HG03432 (cell line): ENCODE measurements around the gene TBPL1.
A peak's percentile ranks its signal among the peaks of the same experiment; 100 is the strongest.

ENCODE experiments used
- ATAC-seq: cut with Tn5 transposase; IDR thresholded peaks from one replicate; pipeline ENCODE4 v1.9.1; 2021; ENCODE audit warnings: mild to moderate bottlenecking, moderate library complexity; ENCODE audit not compliant: unreplicated experiment

Gene TBPL1

DNA sequence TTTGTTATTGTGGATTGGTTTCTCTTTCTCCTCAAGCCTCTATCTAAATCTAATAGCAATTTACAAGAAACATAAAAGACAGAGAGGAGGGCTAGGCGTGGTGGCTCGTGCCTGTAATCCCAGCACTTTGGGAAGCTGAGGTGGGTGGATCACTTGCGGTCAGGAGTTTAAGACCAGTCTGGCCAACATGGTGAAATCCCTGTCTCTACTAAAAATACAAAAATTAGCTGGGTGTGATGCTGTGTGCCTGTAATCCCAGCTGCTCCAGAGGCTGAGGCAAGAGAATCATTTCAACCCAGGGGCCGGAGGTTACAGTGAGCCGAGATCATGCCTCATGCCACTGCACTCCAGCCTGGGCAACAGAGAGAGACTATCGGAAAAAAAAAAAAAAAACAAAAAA is 52.8 kb downstream of the TBPL1 start:
- no peak for ATAC-seq

- no peak for ATAC-seq
Measured at GRCh38 chr6:134007077-134007476, 54.1 kb downstream of the TBPL1 start.

- ATAC-seq = no peak
Measured at GRCh38 chr6:134009876-134010275, 56.9 kb downstream of the TBPL1 start.

- ATAC-seq = no peak
Measured at GRCh38 chr6:134010400-134010799, 57.4 kb downstream of the TBPL1 start.

DNA sequence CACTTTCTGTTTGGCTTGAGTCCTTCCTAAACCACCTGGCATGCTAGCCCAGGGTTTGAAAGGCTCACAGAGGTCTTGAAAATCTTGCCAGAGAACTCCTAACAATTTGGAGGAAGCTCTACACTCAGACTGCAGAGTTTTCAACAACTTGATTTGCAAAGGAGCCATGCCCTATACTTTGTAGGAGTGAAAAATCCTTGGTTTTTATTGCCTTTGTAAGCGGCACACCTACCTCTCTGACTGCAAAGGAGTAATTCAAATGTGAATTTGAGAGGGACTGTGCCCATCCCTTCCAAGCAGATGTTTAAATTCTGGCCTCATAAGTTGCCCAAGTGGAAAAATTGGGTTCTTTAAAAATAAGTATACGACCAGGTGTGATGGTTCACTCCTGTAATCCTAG is 58.0 kb downstream of the TBPL1 start:
- ATAC-seq = no peak

- no peak for ATAC-seq
Measured at GRCh38 chr6:134014588-134015137, 61.6 kb downstream of the TBPL1 start.

GRCh38 chr6:134015719-134016557 is 62.9 kb downstream of the TBPL1 start:
- ATAC-seq = no peak

DNA sequence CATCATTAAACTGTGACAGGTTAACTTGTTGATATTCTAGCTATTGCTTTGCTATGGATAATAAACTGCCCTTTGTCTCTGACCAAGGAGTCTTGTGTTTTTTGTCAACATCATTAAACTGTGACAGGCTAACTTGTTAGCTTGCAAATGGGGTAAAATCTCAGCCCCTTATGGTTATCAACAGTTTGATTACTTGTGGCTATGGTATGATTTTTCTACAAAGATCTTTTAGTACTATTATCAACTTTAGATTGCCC is 63.5 kb downstream of the TBPL1 start:
- no peak for ATAC-seq

- no peak for ATAC-seq
Measured at GRCh38 chr6:134020071-134020470, 67.0 kb downstream of the TBPL1 start.

DNA sequence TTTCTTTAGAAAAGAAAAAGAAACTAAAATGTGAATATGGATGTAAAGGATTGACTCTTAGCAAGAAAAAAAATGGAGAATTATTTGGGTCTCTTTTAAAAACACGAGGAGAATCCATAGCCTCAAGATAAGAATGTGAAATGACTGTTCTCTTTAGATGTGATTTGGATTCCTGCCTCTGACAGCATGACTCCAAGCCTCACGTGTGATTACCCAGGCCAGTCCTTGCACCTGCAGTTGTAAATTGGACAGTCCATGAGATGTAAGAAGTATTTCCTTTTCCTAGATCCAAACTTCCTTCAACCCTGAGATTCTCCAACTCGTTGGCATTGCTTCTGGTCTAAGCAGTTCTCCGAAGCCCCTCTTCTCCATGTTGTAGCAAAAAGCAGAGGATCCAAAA is 67.5 kb downstream of the TBPL1 start:
- no peak for ATAC-seq

- ATAC-seq = no peak
Measured at GRCh38 chr6:134020968-134021367, 67.9 kb downstream of the TBPL1 start.

- peak; percentile 40 for ATAC-seq
Measured at GRCh38 chr6:134021396-134022122, 68.5 kb downstream of the TBPL1 start.

DNA sequence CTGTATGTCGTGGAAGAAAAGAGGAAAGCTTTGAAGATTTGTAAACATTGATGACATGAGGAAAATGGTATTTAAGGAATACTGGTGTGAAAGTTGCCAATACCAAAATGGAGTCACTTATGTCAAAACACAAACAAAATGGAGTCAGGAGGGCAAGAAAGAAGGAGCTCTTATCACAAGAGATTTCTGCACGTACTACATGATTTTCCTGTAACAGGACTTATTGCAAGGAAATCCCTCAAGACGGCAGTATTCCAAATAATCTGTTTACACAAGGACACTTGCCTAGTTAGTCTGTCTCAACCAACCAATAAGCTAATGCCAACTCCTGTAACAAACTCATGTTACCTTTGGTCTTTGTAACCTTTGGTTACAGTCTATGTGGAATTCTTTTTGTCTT is 69.6 kb downstream of the TBPL1 start:
- no peak for ATAC-seq

DNA sequence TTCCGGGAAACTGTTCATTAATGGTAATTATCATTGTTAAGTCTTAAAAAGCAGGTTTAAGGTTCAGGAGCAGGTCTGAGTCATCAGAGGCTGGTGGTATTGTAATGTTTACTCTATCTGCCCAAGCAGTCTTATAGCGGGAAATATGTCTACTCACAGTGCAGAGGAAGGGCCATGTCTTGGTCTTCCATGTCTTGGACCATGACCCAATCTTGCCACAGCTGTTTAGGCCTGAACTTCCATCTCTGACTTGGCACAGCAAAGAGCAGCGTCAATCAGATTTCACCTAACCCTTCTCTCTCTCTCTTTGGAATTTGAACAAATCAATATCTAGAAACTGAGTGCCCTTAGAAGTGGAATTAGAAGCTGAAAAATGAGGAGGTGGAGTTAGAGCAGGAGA is 73.6 kb downstream of the TBPL1 start:
- no peak for ATAC-seq

- ATAC-seq = no peak
Measured at GRCh38 chr6:134028438-134028837, 75.4 kb downstream of the TBPL1 start.

- no peak for ATAC-seq
Measured at GRCh38 chr6:134029495-134030455, 76.8 kb downstream of the TBPL1 start.

GRCh38 chr6:134031696-134032255 is 78.8 kb downstream of the TBPL1 start:
- no peak for ATAC-seq

- ATAC-seq = no peak
Measured at GRCh38 chr6:134034478-134034877, 81.5 kb downstream of the TBPL1 start.

DNA sequence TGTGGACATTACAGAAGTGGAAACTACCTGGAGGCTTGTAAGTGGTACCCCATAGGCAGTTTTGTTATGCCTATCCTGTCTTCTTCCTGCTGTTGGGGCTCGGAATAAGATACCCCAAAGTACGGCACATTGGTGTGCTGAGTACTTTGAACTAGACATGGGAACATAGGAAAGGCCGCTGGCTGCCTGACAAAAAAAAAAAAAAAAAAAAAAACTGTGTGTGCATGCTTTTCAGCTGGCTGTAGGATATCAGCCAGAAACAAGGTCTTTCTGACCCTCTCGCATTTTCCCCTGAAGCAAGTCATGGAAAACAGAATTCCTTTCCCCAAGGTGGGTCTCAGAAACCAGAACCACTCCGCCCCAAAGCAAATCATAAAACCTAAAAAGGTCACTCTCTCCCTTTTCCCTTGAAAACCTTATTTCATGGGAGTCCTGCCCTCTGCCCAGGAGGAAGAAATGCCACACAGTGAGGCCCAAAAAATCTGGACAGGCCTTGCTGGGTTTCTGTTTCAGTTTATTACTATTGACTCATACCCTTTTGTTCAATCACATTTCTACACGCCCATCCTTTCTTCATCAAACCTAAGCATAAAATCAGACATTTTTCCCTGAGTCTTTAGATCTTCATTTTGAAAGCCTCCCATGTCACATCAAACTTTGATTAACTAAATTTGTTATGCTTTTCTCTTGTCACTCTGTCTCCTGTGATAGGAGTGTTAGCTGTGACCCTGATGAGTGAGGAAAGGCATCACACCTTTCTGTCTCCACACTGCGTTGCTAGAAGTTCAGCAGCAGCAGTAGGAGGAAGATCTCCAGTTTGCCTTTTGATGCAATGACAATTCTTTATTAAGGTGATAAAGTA is 82.2 kb downstream of the TBPL1 start:
- ATAC-seq = peak; percentile 44

- ATAC-seq = peak; percentile 86
Measured at GRCh38 chr6:134035823-134036296, 82.8 kb downstream of the TBPL1 start.
